ENCODE measurements around the gene L3MBTL4.

Gene L3MBTL4

GRCh38 chr18:5979176-5979888, 435.4 kb downstream of the L3MBTL4 start:
- no peak for DNase-seq

GRCh38 chr18:5977022-5977421, 437.7 kb downstream of the L3MBTL4 start:
- DNase-seq: no peak

GRCh38 chr18:5975111-5976002, 439.4 kb downstream of the L3MBTL4 start:
- no peak for DNase-seq

- DNase-seq: no peak
Observed at GRCh38 chr18:5974696-5975095, 440.0 kb downstream of the L3MBTL4 start.

GRCh38 chr18:5973099-5973498, 441.6 kb downstream of the L3MBTL4 start:
- DNase-seq: no peak

DNA sequence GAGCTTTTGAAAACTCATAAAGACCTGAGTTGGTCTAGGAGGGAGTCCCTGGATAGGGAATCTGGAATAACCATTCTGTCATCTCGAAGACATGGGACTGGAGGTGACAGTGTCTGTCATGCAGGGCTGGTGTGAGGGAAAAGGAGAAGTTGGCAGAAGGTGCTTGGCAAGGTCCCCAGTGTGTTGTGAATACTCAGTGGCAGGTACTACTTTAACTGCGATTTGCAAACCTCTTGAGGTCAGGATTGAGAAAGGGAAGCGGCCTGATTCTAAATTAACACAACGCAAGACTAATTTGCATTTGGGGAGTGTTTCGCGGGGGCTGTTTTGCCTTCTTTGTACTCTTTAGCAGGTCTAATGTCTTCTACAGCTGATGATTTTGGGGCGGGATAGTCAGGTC, 442.4 kb downstream of the L3MBTL4 start:
- no peak for DNase-seq

- no peak for DNase-seq
Observed at GRCh38 chr18:5969989-5970403, 444.7 kb downstream of the L3MBTL4 start.

DNA sequence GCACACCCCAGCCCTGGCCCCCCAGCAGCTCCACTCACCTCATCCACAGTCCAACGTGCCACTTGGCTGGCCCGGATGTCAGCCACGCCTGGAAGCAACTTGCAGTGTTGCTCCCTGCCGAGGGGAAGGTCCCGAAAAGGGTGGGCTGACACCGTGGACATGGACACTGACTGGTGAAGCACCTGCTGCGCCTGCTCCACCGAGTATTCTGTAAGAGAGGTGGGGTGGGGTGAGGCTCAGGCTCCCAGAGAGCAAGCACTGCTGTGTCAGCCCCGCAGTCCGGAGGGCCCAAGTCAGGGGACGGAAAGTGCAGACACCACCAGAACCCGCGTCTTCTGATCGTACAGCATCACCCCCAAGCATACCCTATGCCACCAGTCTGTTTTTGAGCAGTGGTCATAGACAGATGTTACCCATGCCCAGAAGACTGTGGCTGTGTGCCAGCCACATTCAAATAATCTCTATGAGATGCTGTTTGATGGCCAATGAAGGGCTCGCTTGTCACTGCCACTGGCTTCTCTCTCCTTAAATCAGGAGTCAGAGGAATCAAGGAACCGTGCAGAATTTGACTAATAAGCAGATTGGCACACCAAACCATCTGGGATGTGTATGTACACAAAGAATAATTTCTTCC, 445.2 kb downstream of the L3MBTL4 start:
- DNase-seq: no peak

DNA sequence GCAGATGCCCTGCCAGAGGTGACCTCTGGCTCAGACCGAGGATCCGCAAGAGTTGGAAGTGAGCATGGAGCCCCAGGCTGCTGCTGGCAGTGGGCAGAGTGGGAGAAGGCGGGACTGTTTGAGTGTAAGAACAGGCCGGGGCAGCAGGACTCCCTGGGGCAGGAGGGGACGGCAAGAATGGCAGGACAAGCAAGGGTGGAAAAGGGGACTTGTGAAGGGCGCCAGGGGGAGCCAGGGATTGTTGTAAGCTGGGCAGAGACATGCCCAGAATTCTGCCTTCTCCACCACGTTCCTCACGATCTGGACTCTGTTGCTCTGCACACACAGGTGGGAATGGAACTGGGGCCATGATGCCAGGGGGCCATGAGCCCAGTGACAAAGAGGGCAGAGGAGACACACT, 447.0 kb downstream of the L3MBTL4 start:
- no peak for DNase-seq

DNA sequence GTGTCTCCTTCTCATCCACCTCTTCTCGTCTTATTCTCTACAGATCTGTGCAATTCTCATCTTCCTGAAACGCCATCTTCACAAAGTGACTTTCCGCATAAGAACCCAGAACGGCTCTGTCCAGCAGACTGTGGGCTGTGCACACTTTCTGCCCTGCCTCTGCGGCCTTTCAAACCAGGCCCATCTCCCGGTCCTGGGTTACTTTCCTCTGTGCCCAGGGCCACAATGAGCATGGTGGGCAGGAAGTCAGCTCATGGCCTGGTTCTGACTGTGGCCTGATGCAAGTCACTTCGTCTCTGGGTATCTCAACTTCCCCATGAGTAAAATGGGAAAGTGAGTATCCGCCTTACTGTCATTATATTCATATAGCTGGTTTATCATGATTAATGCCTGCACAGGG, 447.7 kb downstream of the L3MBTL4 start:
- DNase-seq: no peak

GRCh38 chr18:5966514-5966913, 448.2 kb downstream of the L3MBTL4 start:
- DNase-seq: no peak

- no peak for DNase-seq
Observed at GRCh38 chr18:5964996-5965395, 449.7 kb downstream of the L3MBTL4 start.

- no peak for DNase-seq
Observed at GRCh38 chr18:5964596-5964995, 450.1 kb downstream of the L3MBTL4 start.

DNA sequence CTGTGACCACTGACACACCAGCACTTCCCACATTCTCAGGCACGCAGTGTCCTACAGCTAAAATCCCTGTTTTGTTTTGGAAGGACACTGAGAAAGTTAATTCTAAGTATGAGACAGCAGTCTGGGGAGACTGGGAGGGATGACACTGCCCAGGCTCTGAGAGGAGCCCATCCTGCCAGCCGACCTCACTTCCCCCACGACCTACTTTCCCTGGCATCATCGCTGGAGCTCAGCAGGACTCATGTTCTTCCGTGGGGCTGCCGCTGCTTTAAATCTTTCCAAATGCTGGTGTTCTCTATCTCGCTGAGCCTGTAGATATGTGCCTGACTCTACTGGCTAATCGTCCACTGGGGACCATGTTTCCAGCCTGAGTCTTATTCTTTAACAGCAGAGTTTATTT, 450.6 kb downstream of the L3MBTL4 start:
- no peak for DNase-seq

- no peak for DNase-seq
Observed at GRCh38 chr18:5963267-5963666, 451.4 kb downstream of the L3MBTL4 start.

DNA sequence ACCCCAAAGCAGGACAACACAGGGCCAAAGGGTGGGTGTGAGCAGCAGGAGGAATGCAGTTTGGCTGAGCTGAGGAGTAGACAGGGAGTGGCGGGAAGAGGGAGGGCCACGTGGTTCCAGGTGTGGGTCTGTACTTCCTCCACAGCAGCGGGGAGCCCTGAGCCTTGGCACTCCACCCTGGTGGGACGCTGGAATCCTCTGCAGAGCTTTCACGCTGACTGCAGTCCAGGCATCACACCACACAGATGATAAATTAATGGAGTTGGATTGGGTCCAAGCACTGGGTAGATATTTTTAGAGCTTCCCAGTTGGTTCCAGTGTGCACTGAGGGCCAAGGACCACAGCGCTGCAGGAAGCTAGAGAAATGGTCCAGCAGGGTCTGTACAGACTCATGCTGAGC, 452.3 kb downstream of the L3MBTL4 start:
- no peak for DNase-seq

DNA sequence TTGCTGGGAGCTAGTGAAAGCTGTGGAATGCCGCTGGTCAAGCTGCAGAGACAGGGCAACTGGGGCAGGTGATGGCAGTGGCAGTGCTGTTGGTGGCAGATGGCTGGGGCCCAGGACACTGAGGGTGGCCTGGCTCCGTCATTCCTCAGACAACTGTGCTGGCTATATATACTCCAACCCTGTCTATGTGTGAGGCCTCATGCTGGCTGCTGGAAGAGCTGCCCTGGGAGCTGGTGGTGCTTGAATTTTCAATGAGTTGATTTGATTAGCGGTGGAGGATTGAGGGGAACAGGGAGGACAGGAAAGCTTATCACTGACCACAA, 452.9 kb downstream of the L3MBTL4 start:
- DNase-seq: no peak

- no peak for DNase-seq
Observed at GRCh38 chr18:5961097-5961827, 453.4 kb downstream of the L3MBTL4 start.

DNA sequence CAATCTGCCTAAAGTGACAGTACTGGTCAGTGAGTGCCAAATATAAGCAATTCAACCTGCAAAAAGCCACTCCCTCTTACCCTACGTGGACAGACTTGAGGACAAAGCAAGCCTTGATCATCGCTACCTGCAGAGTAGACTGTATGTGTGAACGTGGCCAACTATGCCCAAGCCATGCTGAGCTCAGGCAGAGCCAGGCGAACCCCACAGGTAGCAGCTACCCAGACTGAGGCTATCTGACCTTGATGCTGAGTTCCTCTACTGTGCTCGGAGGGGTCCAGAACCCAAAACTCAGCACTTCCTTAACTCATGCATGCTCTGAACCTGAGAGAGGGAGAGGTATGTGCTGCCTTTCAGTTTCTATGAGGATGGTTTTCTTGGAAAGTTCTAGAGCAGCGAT, 455.9 kb downstream of the L3MBTL4 start:
- no peak for DNase-seq

DNA sequence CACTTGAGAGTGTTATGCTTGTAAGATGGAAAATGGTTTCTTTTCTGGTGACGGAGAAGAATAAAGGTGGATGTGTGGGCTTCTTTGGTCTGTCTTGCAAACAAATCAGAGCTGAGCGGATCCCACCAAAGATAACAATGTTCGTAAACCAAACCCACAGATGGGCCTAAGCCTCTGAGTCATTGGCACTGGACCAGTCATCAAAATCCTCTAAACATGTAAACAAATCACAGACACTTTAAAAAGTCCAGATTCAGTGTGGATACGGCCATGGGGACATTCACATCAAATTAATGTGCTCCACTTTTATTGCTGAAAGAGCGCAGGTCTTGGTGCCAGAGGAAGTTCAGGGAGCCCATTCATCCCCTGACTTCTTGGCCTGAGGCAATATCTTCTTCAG, 458.9 kb downstream of the L3MBTL4 start:
- DNase-seq: no peak

GRCh38 chr18:5951515-5952091, 463.1 kb downstream of the L3MBTL4 start:
- DNase-seq: no peak

- DNase-seq: no peak
Observed at GRCh38 chr18:5948781-5949180, 465.9 kb downstream of the L3MBTL4 start.

- no peak for DNase-seq
Observed at GRCh38 chr18:5948237-5948636, 466.5 kb downstream of the L3MBTL4 start.
